GM19025 (cell line): Measurements from ENCODE around the gene DAPP1.

Experiments
- ATAC-seq: cut with Tn5 transposase; IDR thresholded peaks from one replicate; pipeline ENCODE4 v1.9.1; 2021; ENCODE audit warnings: mild to moderate bottlenecking, low read depth, moderate library complexity; ENCODE audit not compliant: unreplicated experiment

Gene DAPP1

GRCh38 chr4:99893839-99894160, 77.2 kb downstream of the DAPP1 start:
- ATAC-seq = no peak

- peak; percentile 100 for ATAC-seq
Measured at GRCh38 chr4:99894161-99894997, 77.8 kb downstream of the DAPP1 start, which contains the start of gene LAMTOR3. Gene LAMTOR3, minus strand, starts transcription at chr4:99894427. Its CDS starts 464 bp downstream, at chr4:99893963.

- ATAC-seq = no peak
Measured at GRCh38 chr4:99894998-99895397, 78.4 kb downstream of the DAPP1 start.

- no peak for ATAC-seq
Measured at GRCh38 chr4:99915449-99915848, 98.8 kb downstream of the DAPP1 start.

- no peak for ATAC-seq
Measured at GRCh38 chr4:99917575-99917974, 100.9 kb downstream of the DAPP1 start.

- no peak for ATAC-seq
Measured at GRCh38 chr4:99918656-99919055, 102.0 kb downstream of the DAPP1 start.
